Uterus (tissue), 4 donors: Measurements from ENCODE around the gene ARHGAP4. TPM values are rescaled to one million over a fixed set of nuclear protein-coding genes. Genes with fewer than 3 reads are reported as not detected.

Source experiments
- DNase-seq, 2 donors: peaks; one replicate each; pipeline ENCODE4 v3.0.0-alpha.2; 2019 to 2020
- H3K27ac ChIP-seq, 2 donors: fragments of 200-600 bp; sonication (generic); 1 replicate in 1 of 2; 2 replicates in 1 of 2; pipeline ENCODE4 v1.5.1; 2016 to 2018
- H3K27me3 ChIP-seq, 2 donors: fragments of 200-600 bp; sonication (generic); one replicate each; pipeline ENCODE4 v1.5.1; 2018 to 2019; ENCODE audit warnings: control low read depth in 1 of 2
- H3K36me3 ChIP-seq, 2 donors: fragments of 200-600 bp; sonication (generic); one replicate each; pipeline ENCODE4 v1.5.1; 2019; ENCODE audit warnings: control low read depth in 1 of 2
- H3K4me1 ChIP-seq, 2 donors: fragments of 200-600 bp; sonication (generic); one replicate each; pipeline ENCODE4 v1.5.1; 2018 to 2019; ENCODE audit warnings: control low read depth in 1 of 2
- H3K4me3 ChIP-seq, 2 donors: fragments of 200-600 bp; sonication (generic); 1 replicate in 1 of 2; 2 replicates in 1 of 2; pipeline ENCODE4 v1.5.1; 2018 to 2019; ENCODE audit warnings: mild to moderate bottlenecking in 1 of 2
- H3K9me3 ChIP-seq, 2 donors: fragments of 200-600 bp; sonication (generic); one replicate each; pipeline ENCODE4 v1.5.1; 2019; ENCODE audit warnings: control low read depth in 1 of 2
- CTCF ChIP-seq, 4 experiments: fragments of 200-600 bp in 2 of 4; fragments of 450-650 bp in 2 of 4; sonication (generic) in 2 of 4; IDR thresholded peaks; one replicate each; pipeline ENCODE4 v1.5.1; 2016 to 2019; ENCODE audit warnings: antibody characterized with exemption in 4 of 4, mild to moderate bottlenecking in 2 of 4, moderate library complexity in 1 of 4
- POLR2A ChIP-seq, 2 donors: fragments of 450-650 bp; IDR thresholded peaks; one replicate each; pipeline ENCODE4 v1.6.1; 2016; ENCODE audit warnings: antibody characterized with exemption in 2 of 2, mild to moderate bottlenecking in 1 of 2, moderate library complexity in 1 of 2
- intact Hi-C: fragments of 100-400 bp; cut with DNase I; formaldehyde crosslinking; loops from one replicate; pipeline ENCODE4 v1.15.1; 2023; ENCODE audit warnings: low total_unique reads
- total RNA-seq, 4 donors: library from RNA; depleted of rRNA in 3 of 4; stranded (reverse); fragments of >200 nt in 3 of 4; gene quantifications; one replicate each; pipeline versions ENCODE4 v1.1.0 to v1.2.4, GENCODE V29; 2014 to 2023
- donor health status: DM: yes; HTN: yes; CAD: no.

Gene ARHGAP4
- total RNA-seq, 4 donors from 2014 or later = 5.1 to 28.3 (median 15.8) TPM

DNA sequence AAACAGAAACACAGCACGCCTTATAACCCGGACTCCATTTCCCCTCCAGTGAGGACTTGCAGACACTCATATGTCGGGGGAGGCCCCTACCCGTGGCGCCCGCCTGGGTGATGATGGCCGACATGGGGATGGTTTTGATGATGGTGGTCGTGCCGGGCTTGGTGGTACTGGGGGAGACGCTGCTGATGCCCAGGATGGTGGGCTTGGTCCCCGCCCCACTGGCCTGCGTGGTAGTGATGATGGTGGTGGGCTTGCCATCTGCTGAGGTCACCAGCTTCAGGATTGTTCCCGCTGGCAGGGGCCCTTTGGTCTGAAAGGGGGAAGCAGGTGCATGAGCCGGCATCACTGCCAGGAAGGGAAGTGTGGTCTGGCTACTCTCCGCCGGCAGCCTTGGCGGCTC lies 31.2 kb upstream of the ARHGAP4 start:
- no peak overlapping the region for H3K27ac ChIP-seq
- intact Hi-C loops = no loop called here

DNA sequence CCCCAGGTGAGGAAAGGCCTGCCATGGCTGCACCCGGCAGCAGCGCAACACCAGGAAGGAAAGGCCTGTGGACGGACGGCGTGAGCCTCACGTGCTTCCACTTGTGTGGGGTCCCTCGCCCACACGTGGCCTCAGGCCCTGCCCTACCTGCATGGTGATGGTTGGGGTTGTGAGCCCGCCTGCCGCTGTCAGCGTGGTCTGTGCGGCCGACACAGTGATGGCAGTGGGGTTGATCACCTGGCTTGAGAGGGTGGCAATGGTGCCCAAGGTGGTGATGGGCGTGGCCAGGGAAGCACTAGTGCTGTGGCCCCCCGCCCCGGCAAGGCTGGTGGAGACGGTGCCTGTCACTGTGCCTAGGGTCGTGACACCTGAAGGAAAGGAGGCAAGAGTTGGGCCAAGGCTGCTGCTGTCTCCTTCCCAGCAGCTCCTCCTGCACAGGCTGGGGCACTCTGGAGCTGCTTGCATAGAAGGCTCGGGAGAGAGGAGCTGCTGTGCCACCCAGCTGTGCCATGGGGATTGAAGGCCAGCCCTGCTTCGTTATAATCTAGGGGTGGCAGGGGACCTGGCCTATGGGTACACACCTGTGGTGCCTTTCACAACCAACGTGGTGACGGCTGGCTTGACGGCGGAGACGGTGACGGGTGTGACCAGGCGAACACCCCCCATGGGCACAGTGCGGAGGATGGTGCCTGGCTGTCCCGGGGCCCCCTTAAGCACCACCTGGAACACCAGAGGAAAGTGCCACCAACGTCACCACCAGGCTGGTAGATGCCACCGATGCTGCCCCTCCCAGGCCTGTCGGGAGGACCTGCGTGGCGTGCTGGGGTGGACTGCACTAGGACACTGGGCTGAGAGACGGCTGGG lies 30.2 kb upstream of the ARHGAP4 start:
- H3K27me3 ChIP-seq = no peaks in the 10 kb centered on the region
- H3K4me1 ChIP-seq = no peaks in the 10 kb centered on the region
- no peak overlapping the region for H3K27ac ChIP-seq
- TF ChIP-seq POLR2A (IDR thresholded peaks at IDR 0.05) (no peak), CTCF (IDR thresholded peaks at IDR 0.05) (no peak)
- no peaks in the 10 kb centered on the region for H3K9me3 ChIP-seq
- no peaks in the 10 kb centered on the region for H3K36me3 ChIP-seq
- no peak for DNase-seq
- intact Hi-C loops = no loop called here
- H3K4me3 ChIP-seq = no peak overlapping the region

More for the DNA sequence above, 31.2 kb upstream of the ARHGAP4 start:
- Histone ChIP-seq H3K36me3 (no peaks in the 10 kb centered on the region), H3K4me1 (no peaks in the 10 kb centered on the region), H3K27me3 (no peaks in the 10 kb centered on the region), H3K4me3 (no peak overlapping the region), H3K9me3 (no peaks in the 10 kb centered on the region)
- DNase-seq = no peak
- TF ChIP-seq CTCF (IDR thresholded peaks at IDR 0.05) (no peak), POLR2A (IDR thresholded peaks at IDR 0.05) (no peak)

- Histone ChIP-seq H3K4me3 (no peak overlapping the region), H3K9me3 (no peaks in the 10 kb centered on the region), H3K27ac (no peak overlapping the region), H3K27me3 (no peaks in the 10 kb centered on the region), H3K4me1 (no peaks in the 10 kb centered on the region), H3K36me3 (no peaks in the 10 kb centered on the region)
- intact Hi-C loops = no loop called here
- TF ChIP-seq POLR2A (IDR thresholded peaks at IDR 0.05) (no peak), CTCF (IDR thresholded peaks at IDR 0.05) (no peak)
- DNase-seq = no peak
Observed at GRCh38 chrX:153955228-153955732, 29.2 kb upstream of the ARHGAP4 start.

GRCh38 chrX:153954558-153955227 lies 28.6 kb upstream of the ARHGAP4 start:
- Histone ChIP-seq H3K27ac (peak overlapping the region; percentile 79 to 88), H3K36me3 (no peaks in the 10 kb centered on the region), H3K27me3 (no peaks in the 10 kb centered on the region), H3K9me3 (no peaks in the 10 kb centered on the region), H3K4me3 (no peak overlapping the region), H3K4me1 (no peaks in the 10 kb centered on the region)
- no peak for DNase-seq
- TF ChIP-seq POLR2A (IDR thresholded peaks at IDR 0.05) (no peak), CTCF (IDR thresholded peaks at IDR 0.05) (no peak)
- intact Hi-C loops = loop anchor here (5.0 kb wide), 1 partner anchor 192 kb away; the partner anchor contains the start of gene PLXNB3
